ENCODE results near the gene RAI1. TPM values are rescaled to one million over a fixed set of nuclear protein-coding genes. Genes with fewer than 3 reads are reported as not detected.

Gene RAI1
- total and polyA plus RNA-seq, 2 of the 13 experiments (the other 11 are each of a cell fraction or from before 2014, with no cell fraction given), result 3.4 to 5.2 TPM

DNA sequence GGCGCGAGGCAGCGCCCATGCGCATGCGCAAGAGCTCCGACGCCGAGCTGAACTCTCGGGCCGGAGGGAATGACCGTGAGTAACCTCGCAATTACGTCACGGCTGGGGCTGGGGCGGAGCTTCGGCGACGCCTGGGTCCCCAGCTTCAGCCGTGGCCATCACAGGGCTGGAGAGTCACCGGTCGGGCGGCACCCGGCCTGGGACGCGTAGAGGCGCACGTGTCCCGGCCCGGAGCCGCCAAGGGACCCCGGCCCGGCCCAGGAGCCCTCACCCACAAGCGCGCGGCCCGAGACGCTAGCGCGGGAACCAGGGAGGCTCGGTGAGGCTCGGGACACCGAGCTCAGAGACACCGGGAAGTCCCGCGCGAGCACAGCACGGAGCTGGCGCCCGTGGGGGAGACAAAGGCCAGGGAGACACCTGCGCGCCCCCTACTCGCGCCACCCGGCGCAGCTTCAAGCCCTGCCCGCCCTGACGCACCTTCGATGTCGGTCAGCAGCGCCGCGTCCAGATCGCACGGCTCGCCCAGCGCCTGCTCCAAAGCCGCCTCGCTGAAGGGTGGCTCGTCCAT, 155.1 kb downstream of the RAI1 start (continued):
- TF ChIP-seq, protein P1, sequence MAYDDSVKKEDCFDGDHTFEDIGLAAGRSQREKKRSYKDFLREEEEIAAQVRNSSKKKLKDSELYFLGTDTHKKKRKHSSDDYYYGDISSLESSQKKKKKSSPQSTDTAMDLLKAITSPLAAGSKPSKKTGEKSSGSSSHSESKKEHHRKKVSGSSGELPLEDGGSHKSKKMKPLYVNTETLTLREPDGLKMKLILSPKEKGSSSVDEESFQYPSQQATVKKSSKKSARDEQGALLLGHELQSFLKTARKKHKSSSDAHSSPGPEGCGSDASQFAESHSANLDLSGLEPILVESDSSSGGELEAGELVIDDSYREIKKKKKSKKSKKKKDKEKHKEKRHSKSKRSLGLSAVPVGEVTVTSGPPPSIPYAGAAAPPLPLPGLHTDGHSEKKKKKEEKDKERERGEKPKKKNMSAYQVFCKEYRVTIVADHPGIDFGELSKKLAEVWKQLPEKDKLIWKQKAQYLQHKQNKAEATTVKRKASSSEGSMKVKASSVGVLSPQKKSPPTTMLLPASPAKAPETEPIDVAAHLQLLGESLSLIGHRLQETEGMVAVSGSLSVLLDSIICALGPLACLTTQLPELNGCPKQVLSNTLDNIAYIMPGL (CRISPR knock-in tag; IDR thresholded peaks at IDR 0.05; ENCODE audit: borderline replicate concordance in 1 of 2, low read depth in 1 of 2), result peak; percentile 63 to 77; a peak in 3 of 4 replicates
- TF ChIP-seq GPN1 (CRISPR knock-in tag; IDR thresholded peaks at IDR 0.05; ENCODE audit: borderline replicate concordance) (0 out of 2 replicates have a peak, but pooled peaks have one; percentile 19), ZIK1 (CRISPR knock-in tag; IDR thresholded peaks at IDR 0.05; ENCODE audit: borderline replicate concordance, low read depth) (no peak; the same call in 1 of the 2 replicates), GABPB1 (CRISPR knock-in tag; IDR thresholded peaks at IDR 0.05) (peak; percentile 68), ZNF768 (CRISPR knock-in tag; IDR thresholded peaks at IDR 0.05) (peak; percentile 95), ZNF337 (CRISPR knock-in tag; IDR thresholded peaks at IDR 0.05; ENCODE audit: borderline replicate concordance, low read depth) (no peak; the same call in 1 of the 2 replicates), HOXA3 (CRISPR knock-in tag; IDR thresholded peaks at IDR 0.05) (peak; percentile 80), U2AF2 (IDR thresholded peaks at IDR 0.05; ENCODE audit: low read depth, low read length) (no peak), MAFG (CRISPR knock-in tag; IDR thresholded peaks at IDR 0.05) (no peak), EP300 (IDR thresholded peaks at IDR 0.05; ENCODE audit: low read depth in 2 of 2, low read length in 2 of 2) (peak in 1 of 2 experiments; percentile 71; a peak in 1 of 4 replicates), EP300 (CRISPR knock-in tag; IDR thresholded peaks at IDR 0.05; ENCODE audit: borderline replicate concordance) (no peak; the same call in 1 of the 2 replicates), ZNF782 (CRISPR knock-in tag; IDR thresholded peaks at IDR 0.05; ENCODE audit: borderline replicate concordance) (no peak), ZMYM2 (CRISPR knock-in tag; IDR thresholded peaks at IDR 0.05) (no peak), FOXA1 (IDR thresholded peaks at IDR 0.05) (no peak), FOXA1 (CRISPR knock-in tag; IDR thresholded peaks at IDR 0.05) (no peak; the same call in 1 of the 2 replicates), ZNF572 (CRISPR knock-in tag; IDR thresholded peaks at IDR 0.05) (0 out of 2 replicates have a peak, but pooled peaks have one; percentile 12), ZNF235 (CRISPR knock-in tag; IDR thresholded peaks at IDR 0.05; ENCODE audit: borderline replicate concordance) (peak; percentile 95; the same call in 1 of the 2 replicates), ZNF430 (CRISPR knock-in tag; IDR thresholded peaks at IDR 0.05) (peak; percentile 58; the same call in 1 of the 2 replicates), ZNF577 (CRISPR knock-in tag; IDR thresholded peaks at IDR 0.05; ENCODE audit: borderline replicate concordance, low read depth) (no peak), TEAD2 (CRISPR knock-in tag; IDR thresholded peaks at IDR 0.05) (0 out of 2 replicates have a peak, but pooled peaks have one; percentile 45), ZNF552 (CRISPR knock-in tag; IDR thresholded peaks at IDR 0.05; ENCODE audit: borderline replicate concordance) (peak; percentile 68; the same call in 1 of the 2 replicates), MAF1 (CRISPR knock-in tag; IDR thresholded peaks at IDR 0.05; ENCODE audit: borderline replicate concordance) (peak; percentile 69; the same call in 1 of the 2 replicates), NFKBIZ (CRISPR knock-in tag; IDR thresholded peaks at IDR 0.05) (peak; percentile 93), ZNF703 (CRISPR knock-in tag; IDR thresholded peaks at IDR 0.05; ENCODE audit: borderline replicate concordance) (0 out of 2 replicates have a peak, but pooled peaks have one; percentile 26), ZNF547 (CRISPR knock-in tag; IDR thresholded peaks at IDR 0.05) (no peak; the same call in none of the 2 replicates)
- TF ChIP-seq, protein P2, sequence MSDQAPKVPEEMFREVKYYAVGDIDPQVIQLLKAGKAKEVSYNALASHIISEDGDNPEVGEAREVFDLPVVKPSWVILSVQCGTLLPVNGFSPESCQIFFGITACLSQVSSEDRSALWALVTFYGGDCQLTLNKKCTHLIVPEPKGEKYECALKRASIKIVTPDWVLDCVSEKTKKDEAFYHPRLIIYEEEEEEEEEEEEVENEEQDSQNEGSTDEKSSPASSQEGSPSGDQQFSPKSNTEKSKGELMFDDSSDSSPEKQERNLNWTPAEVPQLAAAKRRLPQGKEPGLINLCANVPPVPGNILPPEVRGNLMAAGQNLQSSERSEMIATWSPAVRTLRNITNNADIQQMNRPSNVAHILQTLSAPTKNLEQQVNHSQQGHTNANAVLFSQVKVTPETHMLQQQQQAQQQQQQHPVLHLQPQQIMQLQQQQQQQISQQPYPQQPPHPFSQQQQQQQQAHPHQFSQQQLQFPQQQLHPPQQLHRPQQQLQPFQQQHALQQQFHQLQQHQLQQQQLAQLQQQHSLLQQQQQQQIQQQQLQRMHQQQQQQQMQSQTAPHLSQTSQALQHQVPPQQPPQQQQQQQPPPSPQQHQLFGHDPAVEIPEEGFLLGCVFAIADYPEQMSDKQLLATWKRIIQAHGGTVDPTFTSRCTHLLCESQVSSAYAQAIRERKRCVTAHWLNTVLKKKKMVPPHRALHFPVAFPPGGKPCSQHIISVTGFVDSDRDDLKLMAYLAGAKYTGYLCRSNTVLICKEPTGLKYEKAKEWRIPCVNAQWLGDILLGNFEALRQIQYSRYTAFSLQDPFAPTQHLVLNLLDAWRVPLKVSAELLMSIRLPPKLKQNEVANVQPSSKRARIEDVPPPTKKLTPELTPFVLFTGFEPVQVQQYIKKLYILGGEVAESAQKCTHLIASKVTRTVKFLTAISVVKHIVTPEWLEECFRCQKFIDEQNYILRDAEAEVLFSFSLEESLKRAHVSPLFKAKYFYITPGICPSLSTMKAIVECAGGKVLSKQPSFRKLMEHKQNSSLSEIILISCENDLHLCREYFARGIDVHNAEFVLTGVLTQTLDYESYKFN (CRISPR knock-in tag; conservative IDR thresholded peaks at IDR 0.05), result peak; percentile 65

Measured in HepG2 (cell line).